DMS114 treated with DMSO at 0.1 percent for 48 hours (cell line): ENCODE measurements around the gene SLC9A8.
A peak's percentile ranks its signal among the peaks of the same experiment; 100 is the strongest.
"Not testable (repeated sequence)": the region's sequence is repeated elsewhere in the genome, so short reads cannot be mapped to it uniquely, and the experiment has no call there.

Experiments used
- DNase-seq: peaks from one replicate; lab custom pipeline; 2025; ENCODE audit not compliant: unreplicated experiment; lab: John Stamatoyannopoulos, UW

The SLC9A8 gene

GRCh38 chr20:49786668-49787370, 25.8 kb upstream of the SLC9A8 start:
- DNase-seq = peak; percentile 36

- no peak for DNase-seq
Measured at GRCh38 chr20:49787371-49788357, 25.0 kb upstream of the SLC9A8 start.

- no peak for DNase-seq
Measured at GRCh38 chr20:49790077-49790798, 22.4 kb upstream of the SLC9A8 start.

- no peak for DNase-seq
Measured at GRCh38 chr20:49791165-49791564, 21.5 kb upstream of the SLC9A8 start.

GRCh38 chr20:49792006-49792405, 20.6 kb upstream of the SLC9A8 start:
- no peak for DNase-seq

- DNase-seq = no peak
Measured at GRCh38 chr20:49792611-49793010, 20.0 kb upstream of the SLC9A8 start.

GRCh38 chr20:49794336-49795134, 18.1 kb upstream of the SLC9A8 start:
- DNase-seq = no peak

- no peak for DNase-seq
Measured at GRCh38 chr20:49795135-49795424, 17.5 kb upstream of the SLC9A8 start.

GRCh38 chr20:49796600-49797343, 15.9 kb upstream of the SLC9A8 start:
- DNase-seq = no peak

- DNase-seq = no peak
Measured at GRCh38 chr20:49797344-49797615, 15.3 kb upstream of the SLC9A8 start.

GRCh38 chr20:49798718-49799117, 13.9 kb upstream of the SLC9A8 start:
- DNase-seq = no peak

- DNase-seq = no peak
Measured at GRCh38 chr20:49799698-49800097, 12.9 kb upstream of the SLC9A8 start.

GRCh38 chr20:49803418-49803817, 9.2 kb upstream of the SLC9A8 start:
- no peak for DNase-seq

- no peak for DNase-seq
Measured at GRCh38 chr20:49804364-49804763, 8.3 kb upstream of the SLC9A8 start.

GRCh38 chr20:49805224-49805876, 7.3 kb upstream of the SLC9A8 start:
- DNase-seq = not testable (repeated sequence)

- DNase-seq = no peak
Measured at GRCh38 chr20:49808753-49809152, 3.9 kb upstream of the SLC9A8 start.

- no peak for DNase-seq
Measured at GRCh38 chr20:49809803-49810359, 2.7 kb upstream of the SLC9A8 start.

- DNase-seq = no peak
Measured at GRCh38 chr20:49810491-49811190, 2.0 kb upstream of the SLC9A8 start.
